ENCODE results near the gene ZNF438. TPM values are rescaled to one million over a fixed set of nuclear protein-coding genes. Genes with fewer than 3 reads are reported as not detected.

The ZNF438 gene
- total and polyA plus RNA-seq, 10 of the 15 experiments (the other 5 are each of a cell fraction or from before 2014, with no cell fraction given) = 0.93 to 5.2 (median 1.9) TPM

DNA sequence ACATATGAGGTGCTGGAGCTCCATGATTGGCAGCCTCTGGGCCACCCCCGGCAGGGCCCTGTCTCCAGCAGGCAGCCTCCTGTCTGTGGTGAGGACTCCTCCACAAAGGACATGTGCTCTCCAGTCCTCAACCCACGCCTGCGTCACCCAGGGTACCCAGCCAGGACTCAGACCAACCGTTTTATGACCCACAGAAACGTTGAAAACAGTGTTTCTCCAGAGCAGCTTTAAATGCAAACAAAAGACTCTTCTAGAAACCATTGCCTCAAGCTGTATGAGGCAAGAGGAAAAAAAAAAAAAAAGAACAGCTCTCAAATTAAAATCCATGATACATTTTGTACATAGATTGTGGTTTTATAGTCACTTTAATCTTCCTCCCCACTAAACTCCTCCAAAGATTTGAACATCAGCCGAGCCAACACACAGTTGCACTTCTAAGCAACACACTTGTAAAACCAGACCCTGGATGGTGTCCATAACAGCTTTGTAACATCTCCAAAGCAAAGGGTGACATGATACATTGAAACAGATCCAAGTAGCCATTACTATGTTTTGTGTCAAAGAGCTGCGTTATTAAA is 227.1 kb downstream of the ZNF438 start:
- H3K9me3 ChIP-seq (replicated peaks; ENCODE audit: control insufficient read depth, insufficient read depth, low read length) = no peaks in the 10 kb centered on the region

More for the DNA sequence above, 227.1 kb downstream of the ZNF438 start:
- intact Hi-C loops (cut with micrococcal nuclease; ENCODE audit: unreplicated experiment) (no loop called here), in situ Hi-C loops (cut with MboI) (no loop called here)
- ChIA-PET CTCF (no interaction called here), POLR2A (no interaction called here), SMC1A (ENCODE audit: uncharacterized antibody, unreplicated experiment) (interaction anchor here (0.9 kb wide), 1 partner anchor 379 kb away, joined by 3 read pairs; no protein-coding TSS in a partner anchor), RAD21 (ENCODE audit: unreplicated experiment) (no interaction called here)
- no peak overlapping the region for H3K4me3 ChIP-seq
- H3K4me2 ChIP-seq (ENCODE audit: control insufficient read depth, insufficient read depth) = no peak overlapping the region
- 51% methylated on average over 7 of the region's 7 CpGs for WGBS (ENCODE audit: insufficient coverage, insufficient replicate concordance, low lambda C conversion rate, missing lambda C conversion rate)
- H2AFZ ChIP-seq (ENCODE audit: control insufficient read depth, low read depth, low read length) = no peak overlapping the region
- no peak overlapping the region for H3K9ac ChIP-seq (ENCODE audit: control insufficient read depth, insufficient read depth, low read length)
- H3K36me3 ChIP-seq (ENCODE audit: control insufficient read depth in 2 of 2, insufficient read depth in 2 of 2, low read length in 1 of 2) = no peaks in the 10 kb centered on the region
- FAIRE-seq (no peak), ATAC-seq (no peak), DNase-seq (ENCODE audit: low read depth, low spot score) (no peak)
- no peaks in the 10 kb centered on the region for H3K27me3 ChIP-seq (replicated peaks in 1 of 2; ENCODE audit: control insufficient read depth in 2 of 2, insufficient read depth in 2 of 2, low read length in 1 of 2)
- TF ChIP-seq ZNF207 (IDR thresholded peaks at IDR 0.05; ENCODE audit: borderline replicate concordance) (no peak), NBN (IDR thresholded peaks at IDR 0.05) (no peak), SMC3 (IDR thresholded peaks at IDR 0.05; ENCODE audit: borderline replicate concordance, low read length) (no peak), FOXK2 (IDR thresholded peaks at IDR 0.05) (no peak), NFYB (IDR thresholded peaks at IDR 0.05; ENCODE audit: insufficient read depth, low read depth, low read length) (no peak), BACH1 (IDR thresholded peaks at IDR 0.05; ENCODE audit: borderline replicate concordance) (no peak), REST (IDR thresholded peaks at IDR 0.05; ENCODE audit: low read depth, low read length) (no peak), TCF3 (IDR thresholded peaks at IDR 0.05; ENCODE audit: borderline replicate concordance, insufficient read depth, low read depth, low read length) (no peak), GABPA (IDR thresholded peaks at IDR 0.05; ENCODE audit: low read depth) (no peak), MXI1 (IDR thresholded peaks at IDR 0.05; ENCODE audit: low read depth, low read length) (no peak), RAD51 (IDR thresholded peaks at IDR 0.05) (no peak), ATF7 (IDR thresholded peaks at IDR 0.05; ENCODE audit: low read depth) (no peak), CREM (IDR thresholded peaks at IDR 0.05; ENCODE audit: low read depth) (no peak)
- TF ChIP-seq, protein P1, sequence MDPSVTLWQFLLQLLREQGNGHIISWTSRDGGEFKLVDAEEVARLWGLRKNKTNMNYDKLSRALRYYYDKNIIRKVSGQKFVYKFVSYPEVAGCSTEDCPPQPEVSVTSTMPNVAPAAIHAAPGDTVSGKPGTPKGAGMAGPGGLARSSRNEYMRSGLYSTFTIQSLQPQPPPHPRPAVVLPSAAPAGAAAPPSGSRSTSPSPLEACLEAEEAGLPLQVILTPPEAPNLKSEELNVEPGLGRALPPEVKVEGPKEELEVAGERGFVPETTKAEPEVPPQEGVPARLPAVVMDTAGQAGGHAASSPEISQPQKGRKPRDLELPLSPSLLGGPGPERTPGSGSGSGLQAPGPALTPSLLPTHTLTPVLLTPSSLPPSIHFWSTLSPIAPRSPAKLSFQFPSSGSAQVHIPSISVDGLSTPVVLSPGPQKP (IDR thresholded peaks at IDR 0.05; ENCODE audit: low read depth, low read length) = no peak
- TF ChIP-seq, protein P2, sequence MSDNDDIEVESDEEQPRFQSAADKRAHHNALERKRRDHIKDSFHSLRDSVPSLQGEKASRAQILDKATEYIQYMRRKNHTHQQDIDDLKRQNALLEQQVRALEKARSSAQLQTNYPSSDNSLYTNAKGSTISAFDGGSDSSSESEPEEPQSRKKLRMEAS (IDR thresholded peaks at IDR 0.05; ENCODE audit: low read depth, low read length) = no peak
- no TSS peak for BruUV-seq (replicated peaks)
- no peaks in the 10 kb centered on the region for H3K4me1 ChIP-seq (ENCODE audit: control insufficient read depth, insufficient read depth, low read length)
- no peaks in the 10 kb centered on the region for H3K79me2 ChIP-seq (ENCODE audit: control insufficient read depth, insufficient read depth, low read length)
- H4K20me1 ChIP-seq (ENCODE audit: control insufficient read depth, insufficient read depth) = no peaks in the 10 kb centered on the region
- H3K27ac ChIP-seq (ENCODE audit: control insufficient read depth, insufficient read depth) = no peak overlapping the region
